Measurements from ENCODE around the gene AKAP6.
"Not testable (repeated sequence)": the region's sequence is repeated elsewhere in the genome, so short reads cannot be mapped to it uniquely, and the experiment has no call there.

AKAP6 gene

GRCh38 chr14:32786886-32787285 is 457.8 kb downstream of the AKAP6 start:
- no peak for DNase-seq

GRCh38 chr14:32793033-32793432 is 463.9 kb downstream of the AKAP6 start:
- DNase-seq, result not testable (repeated sequence)

GRCh38 chr14:32800320-32800719 is 471.2 kb downstream of the AKAP6 start:
- no peak for DNase-seq

- DNase-seq, result no peak
Observed at GRCh38 chr14:32802295-32802694, 473.2 kb downstream of the AKAP6 start.

DNA sequence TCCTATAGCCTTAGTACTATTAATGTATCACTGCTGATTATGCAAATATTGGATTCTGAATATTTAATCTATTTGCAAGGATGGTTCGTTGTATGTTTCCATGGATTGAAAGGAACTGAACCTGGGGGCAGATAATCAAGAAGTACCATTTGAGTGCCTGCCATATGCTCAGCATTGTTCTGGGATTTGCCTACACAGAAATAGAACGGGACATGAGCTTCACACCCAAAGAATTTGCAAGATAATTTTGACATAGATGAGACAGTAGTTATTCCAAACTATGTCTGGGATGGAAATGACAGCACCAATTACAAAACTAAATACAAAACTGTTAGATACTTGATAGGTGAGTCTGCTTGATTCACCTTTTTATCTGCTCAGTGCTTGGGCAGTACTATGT is 476.9 kb downstream of the AKAP6 start:
- DNase-seq, result no peak

DNA sequence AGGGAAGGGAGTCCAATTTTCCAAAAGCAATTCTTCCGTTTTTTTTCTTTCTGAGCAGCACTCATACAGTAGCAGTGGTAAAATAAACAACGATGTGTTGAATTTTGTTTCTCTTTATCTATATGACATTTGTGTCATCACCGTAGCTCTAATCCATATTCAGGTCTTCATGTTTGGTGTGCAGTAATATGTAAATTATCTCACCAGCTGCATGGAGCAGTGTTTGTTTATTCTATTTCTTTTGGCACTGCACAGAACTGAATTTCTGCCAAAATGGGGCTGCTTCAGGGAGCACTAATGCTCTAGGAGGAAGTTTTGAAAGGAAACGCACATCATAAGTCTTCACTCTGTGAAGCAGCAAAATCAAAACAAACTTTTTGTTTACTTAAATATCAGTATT is 479.5 kb downstream of the AKAP6 start:
- peak; percentile 29 for DNase-seq

DNA sequence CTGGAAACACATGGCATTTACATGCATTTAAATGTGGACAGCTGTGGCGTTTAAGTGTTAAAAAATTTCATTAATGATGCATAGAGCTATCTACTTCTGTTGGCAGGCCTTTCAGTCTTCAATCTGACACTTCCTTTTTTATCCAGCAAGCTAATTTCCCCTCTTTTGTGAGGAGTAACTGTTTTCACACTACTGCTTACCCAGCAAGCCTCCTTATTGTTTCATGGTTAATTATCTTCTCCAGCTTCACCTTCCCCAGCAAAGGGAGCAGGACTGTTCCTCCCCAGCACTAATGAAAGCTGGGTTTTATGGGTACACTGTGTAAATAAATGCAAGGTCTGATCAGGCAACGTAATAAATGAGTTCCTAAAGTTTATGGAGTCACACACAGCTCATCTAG is 480.2 kb downstream of the AKAP6 start:
- no peak for DNase-seq

- no peak for DNase-seq
Observed at GRCh38 chr14:32813401-32813800, 484.3 kb downstream of the AKAP6 start.

DNA sequence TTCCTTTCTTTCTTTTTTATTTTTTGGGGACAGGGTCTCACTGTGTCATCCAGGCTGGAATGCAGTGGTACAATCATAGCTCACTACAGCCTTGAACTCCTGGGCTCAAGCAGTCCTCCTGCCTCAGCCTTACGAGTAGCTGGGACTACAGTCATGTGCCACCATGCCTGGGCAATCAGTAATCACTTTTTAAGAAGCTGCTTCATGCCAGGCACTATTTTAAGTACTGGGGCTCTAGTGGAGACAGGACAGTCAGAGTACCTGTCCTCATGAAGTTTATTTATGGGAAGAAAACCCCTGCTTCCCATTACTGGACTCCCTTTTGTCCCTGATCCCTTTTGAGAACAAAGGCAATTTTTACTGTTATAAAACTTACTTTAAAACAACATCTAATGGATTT is 485.6 kb downstream of the AKAP6 start:
- DNase-seq, result no peak

DNA sequence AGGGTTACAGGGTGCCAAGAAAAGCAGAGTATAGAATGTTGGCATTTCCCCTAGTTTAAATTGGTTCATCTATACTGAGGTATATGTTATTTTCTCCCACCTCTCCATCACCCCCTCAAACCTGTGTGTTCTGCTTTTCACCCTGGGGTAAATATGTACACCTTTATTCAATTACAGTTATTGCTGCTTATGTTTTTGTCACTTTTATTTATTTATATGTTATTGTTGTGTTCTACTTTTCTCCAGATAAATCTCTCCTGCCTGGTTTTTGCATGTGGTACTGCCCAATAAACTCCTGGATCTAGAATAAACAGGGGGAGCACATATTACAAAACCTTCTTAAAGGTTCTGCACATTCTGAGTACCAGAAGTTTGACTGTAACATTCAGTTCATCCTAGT is 487.5 kb downstream of the AKAP6 start:
- DNase-seq, result no peak

DNA sequence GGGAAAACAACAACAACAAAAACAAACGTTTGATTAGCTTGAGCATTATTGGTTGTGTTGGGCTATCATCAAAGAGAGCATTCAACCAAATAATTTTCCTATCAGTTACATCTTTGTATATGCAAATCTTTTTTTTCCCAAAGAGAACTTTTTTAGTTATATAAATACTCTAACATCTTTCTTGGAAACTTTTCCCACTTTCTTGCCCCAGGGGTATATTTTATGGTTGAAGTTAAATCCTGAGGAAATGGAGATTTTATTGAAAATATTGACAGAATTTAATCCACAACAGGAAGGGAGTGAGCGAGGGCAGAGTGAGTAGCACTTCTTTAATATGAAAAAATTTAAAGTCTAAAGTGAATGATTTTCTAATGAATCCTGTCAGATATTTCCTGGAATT is 488.7 kb downstream of the AKAP6 start:
- no peak for DNase-seq

GRCh38 chr14:32818581-32818980 is 489.5 kb downstream of the AKAP6 start:
- no peak for DNase-seq

- DNase-seq, result no peak
Observed at GRCh38 chr14:32820181-32820580, 491.1 kb downstream of the AKAP6 start.

DNA sequence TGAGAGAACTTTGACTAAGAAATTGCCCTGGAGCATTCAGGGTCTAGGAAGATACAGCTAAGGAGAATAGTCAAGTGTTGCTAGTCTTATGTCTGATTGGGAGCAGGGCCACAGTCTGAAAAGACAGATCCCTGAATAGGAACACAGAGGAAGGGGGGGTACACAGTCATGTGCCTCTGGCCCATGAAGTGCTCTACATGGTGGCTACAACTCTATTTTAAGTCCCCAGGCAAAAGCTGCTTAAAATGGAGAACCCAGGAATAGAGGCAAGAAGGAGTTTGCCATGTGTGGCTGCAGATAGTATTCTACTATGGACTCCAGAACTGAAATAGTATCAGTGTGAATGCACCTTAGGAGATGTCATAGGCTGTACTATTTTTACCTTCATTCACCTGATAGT is 491.6 kb downstream of the AKAP6 start:
- no peak for DNase-seq

GRCh38 chr14:32821964-32822653 is 493.0 kb downstream of the AKAP6 start:
- DNase-seq, result no peak

DNA sequence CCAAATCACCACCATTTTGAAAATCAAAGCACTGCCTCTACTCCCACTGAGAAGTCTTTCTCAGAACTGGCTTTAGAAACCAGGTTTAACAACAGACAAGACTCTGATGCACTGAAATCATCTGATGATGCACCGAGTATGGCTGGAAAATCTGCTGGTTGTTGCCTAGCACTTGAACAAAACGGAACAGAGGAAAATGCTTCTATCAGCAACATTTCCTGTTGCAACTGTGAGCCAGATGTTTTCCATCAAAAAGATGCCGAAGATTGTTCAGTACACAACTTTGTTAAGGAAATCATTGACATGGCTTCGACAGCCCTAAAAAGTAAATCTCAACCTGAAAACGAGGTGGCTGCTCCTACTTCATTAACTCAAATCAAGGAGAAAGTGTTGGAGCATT is 494.6 kb downstream of the AKAP6 start:
- DNase-seq, result peak; percentile 12

DNA sequence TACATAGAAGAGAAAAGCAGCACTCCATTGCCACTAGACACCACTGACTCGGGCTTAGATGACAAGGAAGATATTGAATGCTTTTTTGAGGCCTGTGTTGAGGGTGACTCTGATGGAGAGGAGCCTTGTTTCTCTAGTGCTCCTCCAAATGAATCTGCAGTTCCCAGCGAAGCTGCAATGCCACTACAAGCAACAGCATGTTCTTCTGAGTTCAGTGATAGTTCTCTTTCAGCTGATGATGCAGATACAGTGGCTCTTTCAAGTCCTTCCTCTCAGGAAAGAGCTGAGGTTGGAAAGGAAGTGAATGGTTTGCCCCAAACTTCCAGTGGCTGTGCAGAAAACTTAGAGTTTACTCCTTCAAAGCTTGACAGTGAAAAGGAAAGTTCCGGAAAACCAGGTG is 495.1 kb downstream of the AKAP6 start:
- DNase-seq, result no peak

GRCh38 chr14:32825058-32825457 is 496.0 kb downstream of the AKAP6 start:
- no peak for DNase-seq

- DNase-seq, result peak; percentile 18
Observed at GRCh38 chr14:32826404-32827082, 497.4 kb downstream of the AKAP6 start.

DNA sequence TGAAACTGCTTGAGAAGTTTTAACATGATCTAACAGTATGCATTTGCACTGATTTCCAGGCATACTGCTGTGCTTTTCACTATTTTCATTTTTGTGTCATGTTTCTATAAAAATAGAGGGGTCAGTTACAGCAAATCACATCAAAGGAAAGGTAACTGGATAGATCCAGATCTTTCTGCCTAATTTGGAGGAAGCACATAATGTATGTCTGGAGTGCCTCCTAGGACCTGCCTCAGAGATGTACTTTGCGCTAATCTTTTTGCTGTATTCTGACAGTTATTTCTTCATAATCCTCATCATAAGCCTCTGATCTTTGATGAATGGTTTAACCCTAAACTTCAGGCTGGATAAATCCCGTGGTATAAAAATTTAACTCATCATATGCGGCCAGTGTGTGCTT is 498.4 kb downstream of the AKAP6 start:
- DNase-seq, result no peak

DNA sequence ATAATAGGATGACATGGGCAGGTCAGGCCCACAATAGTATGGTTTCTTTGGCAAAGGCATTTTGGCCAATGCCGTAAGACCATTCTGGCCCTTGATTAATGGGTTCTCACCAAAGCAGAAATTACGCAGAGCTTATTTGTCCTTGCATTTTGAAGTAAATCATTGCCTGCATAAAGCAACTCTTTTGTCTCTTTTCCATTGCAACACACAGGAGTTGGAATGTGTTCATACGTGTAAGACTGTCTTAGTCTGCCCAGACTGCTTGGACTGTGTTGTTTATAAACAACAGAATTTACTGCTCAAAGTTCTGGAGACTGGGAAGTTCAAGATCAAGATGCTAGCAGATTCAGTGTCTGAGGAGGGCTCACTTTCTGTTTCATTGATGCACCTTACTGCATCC is 506.8 kb downstream of the AKAP6 start:
- DNase-seq, result no peak

GRCh38 chr14:32841698-32842097 is 512.6 kb downstream of the AKAP6 start:
- no peak for DNase-seq

- peak; percentile 59 for DNase-seq
Observed at GRCh38 chr14:32846821-32847365, 517.8 kb downstream of the AKAP6 start.

GRCh38 chr14:32847867-32848266 is 518.8 kb downstream of the AKAP6 start:
- no peak for DNase-seq
